GM18909 (cell line): ENCODE results near the gene CXCR2.
"Not testable (repeated sequence)": the region's sequence is repeated elsewhere in the genome, so short reads cannot be mapped to it uniquely, and the experiment has no call there.

Experiments used
- ATAC-seq: cut with Tn5 transposase; IDR thresholded peaks from one replicate; pipeline ENCODE4 v1.9.1; 2021; ENCODE audit warnings: mild to moderate bottlenecking; ENCODE audit not compliant: unreplicated experiment, poor library complexity

CXCR2 gene

DNA sequence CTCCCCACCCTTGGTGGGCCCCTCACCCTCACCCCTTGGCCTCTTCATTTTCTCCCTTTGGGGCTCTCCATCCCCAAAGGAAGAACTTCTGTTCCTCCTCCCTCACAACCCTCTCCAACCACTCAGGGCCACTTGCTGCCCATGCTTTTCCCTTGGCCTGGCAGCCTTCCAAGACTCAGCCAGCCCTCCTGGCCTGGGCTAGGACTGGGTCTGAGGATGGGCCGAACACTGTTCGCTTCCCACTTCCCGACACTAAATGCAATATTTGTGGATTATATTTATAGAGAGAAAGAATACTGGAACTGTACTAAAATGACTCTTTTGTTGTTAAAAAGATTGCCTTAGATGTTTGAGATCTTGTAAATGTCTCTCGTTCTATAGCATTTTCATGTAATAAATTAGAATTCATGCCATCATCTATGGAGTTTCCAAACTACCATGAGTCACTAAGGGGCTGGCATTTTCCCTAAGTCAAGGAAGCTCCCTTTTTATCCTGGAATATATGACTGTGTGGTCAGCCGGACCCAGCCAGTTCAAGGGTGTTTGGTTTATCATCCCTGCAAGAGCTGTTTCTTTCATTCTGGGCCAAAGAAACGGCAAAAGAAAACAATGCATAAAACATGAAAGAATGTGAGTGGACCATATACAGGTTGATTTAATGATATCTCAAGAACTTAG, 3.8 kb downstream of the CXCR2 start:
- no peak for ATAC-seq

DNA sequence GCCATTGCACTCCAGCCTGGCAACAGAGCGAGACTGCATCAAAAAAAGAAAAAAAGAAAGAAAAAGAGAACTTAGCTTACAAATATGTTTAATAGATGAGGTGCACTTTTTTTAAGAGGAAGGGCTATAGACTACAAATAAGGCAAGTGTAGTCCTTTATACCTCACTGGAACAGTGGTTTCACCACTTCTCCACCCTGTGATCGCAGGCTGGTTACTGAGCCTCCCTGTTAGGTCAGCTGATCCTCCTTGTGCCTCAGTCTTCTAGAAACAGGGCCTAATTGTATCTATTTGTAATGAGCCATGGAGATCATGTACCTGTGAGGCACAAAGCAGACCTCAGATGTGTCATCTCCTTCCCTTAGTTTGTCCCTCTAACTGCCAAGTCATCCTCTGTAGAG, 4.5 kb downstream of the CXCR2 start:
- ATAC-seq: no peak

- ATAC-seq: no peak
These were observed 5.0 kb downstream of the CXCR2 start for GRCh38 chr2:218130822-218131221.

- no peak for ATAC-seq
These were observed 11.7 kb downstream of the CXCR2 start for GRCh38 chr2:218137514-218137913.

DNA sequence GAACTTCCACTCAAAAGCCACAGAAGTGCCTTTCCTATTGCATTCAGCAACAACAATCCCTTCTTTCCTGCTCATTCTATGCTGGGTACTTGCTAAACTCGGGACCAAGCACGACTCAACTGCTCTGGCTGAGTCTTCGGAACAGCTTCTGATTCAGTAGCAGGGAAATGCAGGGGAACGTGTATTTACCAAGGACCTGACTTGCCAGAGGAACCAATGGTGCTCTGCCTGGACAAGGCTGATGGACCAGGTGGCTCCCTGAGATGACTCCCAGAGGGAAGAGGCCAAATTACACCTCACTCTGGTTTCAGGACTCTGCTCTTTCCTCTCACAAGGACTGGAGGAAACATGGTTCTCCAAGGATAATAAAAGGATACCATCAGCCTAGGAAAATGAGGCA, 12.2 kb downstream of the CXCR2 start:
- no peak for ATAC-seq

DNA sequence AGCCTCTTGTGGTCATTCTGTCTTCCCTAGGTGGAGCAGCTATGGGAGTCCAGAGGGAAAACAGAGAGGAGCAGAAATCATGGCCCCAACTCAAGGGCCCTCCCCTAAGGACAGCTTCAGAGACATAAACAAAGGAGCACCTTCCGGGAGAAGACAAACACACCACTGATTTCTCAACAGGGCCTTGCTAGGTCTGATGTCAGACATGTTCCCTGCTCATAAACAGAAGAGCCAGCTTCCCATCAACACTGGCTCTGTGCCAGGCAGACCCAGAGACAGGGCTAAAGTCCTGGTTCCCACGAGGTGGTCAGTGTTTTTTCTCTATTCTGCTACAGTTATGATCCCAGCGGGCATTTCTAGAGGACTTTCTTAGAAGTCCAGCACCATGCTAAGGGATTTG, 19.3 kb downstream of the CXCR2 start:
- no peak for ATAC-seq

- ATAC-seq: no peak
These were observed 20.2 kb downstream of the CXCR2 start for GRCh38 chr2:218146056-218146455.

DNA sequence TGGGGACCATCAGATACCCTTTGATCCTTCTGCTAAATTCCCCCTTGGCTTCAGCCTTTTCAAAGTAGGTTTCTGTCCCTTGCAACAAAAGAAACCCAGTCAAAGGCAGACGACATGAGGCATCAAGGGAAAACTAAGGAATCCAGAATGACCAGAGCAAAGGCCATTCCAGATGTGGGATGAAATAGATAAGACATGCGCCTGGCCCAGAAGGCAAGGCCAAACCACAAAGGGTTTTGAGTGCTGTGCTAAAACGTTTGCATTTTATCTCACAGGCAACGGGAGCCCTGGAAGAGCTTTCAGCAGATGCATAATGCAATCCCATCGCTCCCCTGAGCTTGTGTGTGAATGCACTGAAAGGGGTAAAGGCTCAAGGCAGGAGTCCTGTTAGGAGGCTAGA, 23.3 kb downstream of the CXCR2 start:
- ATAC-seq: no peak

- no peak for ATAC-seq
These were observed 24.1 kb downstream of the CXCR2 start for GRCh38 chr2:218149848-218150440.

- no peak for ATAC-seq
These were observed 26.3 kb downstream of the CXCR2 start for GRCh38 chr2:218152172-218152571.

DNA sequence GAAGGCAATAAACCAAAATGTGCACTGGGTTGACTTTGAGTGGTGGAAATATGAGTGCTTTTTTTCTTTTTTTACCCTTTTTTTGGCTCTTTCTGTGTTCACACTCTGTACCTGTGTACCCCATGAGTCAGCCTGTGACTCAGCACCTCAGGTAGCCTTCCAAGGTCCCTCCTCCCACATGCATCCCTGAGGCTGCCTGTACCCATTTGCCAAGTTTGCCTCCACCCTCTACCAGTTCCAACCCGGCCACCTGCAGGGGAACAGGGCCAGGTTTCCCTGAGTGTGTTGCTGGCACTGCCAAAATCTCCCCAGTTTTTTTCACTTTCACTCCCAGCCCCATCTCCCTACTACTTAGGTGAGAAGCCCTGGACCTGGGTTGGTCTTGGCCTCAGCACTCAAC, 26.9 kb downstream of the CXCR2 start:
- ATAC-seq: no peak

DNA sequence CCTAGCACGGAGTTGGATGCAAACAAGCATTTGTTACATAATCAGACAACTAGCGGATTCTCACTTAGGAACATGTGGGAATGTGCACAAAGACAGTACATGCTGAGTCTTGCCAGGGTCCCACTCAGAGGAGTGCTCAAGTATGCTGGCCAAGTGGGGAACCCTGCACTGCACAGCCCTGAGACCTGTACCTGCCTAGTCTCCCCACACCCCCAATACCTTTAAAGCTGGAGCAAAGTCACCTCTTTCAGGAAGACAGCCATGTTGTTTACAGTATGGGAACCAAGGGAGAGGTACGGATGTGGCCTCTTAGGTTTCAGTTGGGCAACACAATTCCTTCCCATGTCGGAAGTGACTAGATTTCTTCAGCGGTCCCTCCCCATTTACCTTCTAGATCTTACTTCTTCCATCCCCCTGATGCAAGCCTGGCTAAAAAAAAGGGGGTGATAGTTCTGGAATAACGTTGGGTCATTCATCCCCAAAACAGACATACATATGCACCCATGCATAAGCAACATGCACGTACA, 30.2 kb downstream of the CXCR2 start:
- ATAC-seq: no peak

DNA sequence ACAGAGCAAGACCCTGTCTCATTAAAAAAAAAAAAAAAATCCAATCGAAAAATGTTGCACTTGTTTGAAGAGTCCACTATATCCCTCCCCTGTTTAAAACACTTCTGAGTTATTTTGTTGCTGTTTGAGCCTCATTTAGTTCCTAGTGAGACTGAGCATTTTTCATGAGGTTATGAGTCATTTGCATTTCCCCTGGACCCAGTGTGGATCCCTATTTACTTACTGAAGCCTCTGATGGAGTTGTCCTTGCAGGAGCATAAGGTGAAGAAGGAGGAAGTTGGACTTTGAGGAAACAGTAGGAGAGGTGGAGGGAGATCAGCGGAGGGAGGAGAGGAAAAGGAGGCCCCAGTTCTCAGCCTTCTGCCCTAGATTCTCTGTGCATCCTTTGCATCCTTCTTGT, 35.8 kb downstream of the CXCR2 start:
- ATAC-seq: no peak

- no peak for ATAC-seq
These were observed 37.0 kb downstream of the CXCR2 start for GRCh38 chr2:218162814-218163213.

- no peak for ATAC-seq
These were observed 41.0 kb downstream of the CXCR2 start, which contains the start of gene CXCR1 for GRCh38 chr2:218166791-218167190. TSS of gene CXCR1 (minus strand) at chr2:218166962. CDS start at chr2:218165211, 1,751 bp downstream.

- no peak for ATAC-seq
These were observed 42.2 kb downstream of the CXCR2 start for GRCh38 chr2:218168016-218168415.

DNA sequence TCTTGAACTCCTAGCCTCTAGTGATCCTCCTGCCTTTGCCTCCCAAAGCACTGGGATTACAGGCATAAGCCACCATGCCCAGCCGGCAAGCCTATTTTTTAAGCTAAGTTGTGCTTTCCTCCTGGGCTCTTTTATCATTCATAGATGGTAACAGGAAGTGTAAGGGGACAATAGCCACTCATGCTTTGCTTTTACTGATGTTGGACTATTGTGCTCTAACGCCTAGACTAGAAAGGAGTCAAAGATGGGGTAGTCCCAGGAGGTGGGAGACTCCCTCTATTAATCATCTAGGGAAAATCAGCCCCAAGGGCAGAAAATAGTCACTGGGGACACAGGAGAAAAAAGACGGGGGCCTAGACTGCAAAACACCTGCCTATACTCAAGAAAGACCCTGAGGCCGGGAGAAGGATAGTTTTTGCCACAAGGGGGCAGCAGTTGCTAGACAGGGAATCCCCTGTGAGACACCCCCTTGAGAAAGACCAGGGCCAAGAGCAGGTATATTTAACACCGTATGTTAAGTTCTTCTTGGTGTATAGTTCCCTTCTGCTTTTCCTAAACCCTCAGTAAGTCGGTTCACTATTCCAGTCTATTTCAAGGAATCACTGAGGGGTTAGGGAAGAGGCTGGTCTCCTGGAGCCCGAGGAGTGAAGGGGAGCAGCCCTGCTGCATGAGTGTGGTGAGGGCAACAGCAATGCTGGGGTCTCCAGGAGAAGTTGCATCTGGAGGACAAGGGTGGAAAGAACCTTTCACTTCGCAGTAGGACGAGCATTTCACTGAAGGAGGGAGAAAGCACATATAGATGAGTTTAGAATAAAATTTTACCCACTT, 43.0 kb downstream of the CXCR2 start:
- ATAC-seq: peak; percentile 51

GRCh38 chr2:218169757-218170546, 44.1 kb downstream of the CXCR2 start:
- no peak for ATAC-seq

DNA sequence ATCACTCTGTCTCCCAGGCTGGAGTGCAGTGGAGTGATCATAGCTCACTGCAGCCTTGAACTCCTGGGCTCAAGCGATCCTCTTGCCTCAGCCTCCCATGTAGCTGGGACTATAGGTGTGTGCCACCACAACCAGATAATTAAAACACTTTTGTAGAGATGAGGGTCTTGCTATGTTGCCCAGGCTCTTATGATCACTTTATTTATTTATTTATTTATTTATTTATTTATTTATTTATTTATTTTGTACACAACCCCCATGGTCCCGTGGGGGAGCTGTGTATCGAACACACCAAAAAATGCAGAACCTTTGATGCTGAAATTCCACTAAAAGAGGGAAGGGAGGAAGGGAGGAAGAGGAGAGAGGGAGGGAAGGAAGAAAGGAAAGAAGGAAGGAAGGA, 45.9 kb downstream of the CXCR2 start:
- ATAC-seq: not testable (repeated sequence)

DNA sequence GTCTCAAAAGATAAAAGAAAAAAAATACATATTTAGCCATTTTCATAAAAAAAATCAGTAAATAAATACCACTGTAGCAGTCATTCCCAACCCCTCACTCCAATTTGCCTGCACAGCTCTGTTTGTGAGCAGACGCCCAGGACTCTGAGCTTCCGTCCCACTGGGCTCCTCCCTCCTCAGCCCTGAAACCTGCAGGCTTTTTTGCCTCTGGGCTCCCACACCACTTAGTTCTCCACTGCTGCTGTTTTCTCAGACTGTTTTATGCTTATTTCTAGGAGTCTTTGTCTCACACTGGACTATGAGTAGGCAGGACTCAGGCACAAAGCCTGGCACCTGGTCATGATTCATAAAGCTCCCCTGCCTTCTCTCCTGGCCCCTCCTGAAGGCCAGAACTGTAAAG, 47.0 kb downstream of the CXCR2 start:
- no peak for ATAC-seq
